ENCODE data around the gene MGAT5. TPM values are rescaled to one million over a fixed set of nuclear protein-coding genes. Genes with fewer than 3 reads are reported as not detected.

The MGAT5 gene
- total RNA-seq, 1 experiment from 2014 or later, result 52.4 TPM

DNA sequence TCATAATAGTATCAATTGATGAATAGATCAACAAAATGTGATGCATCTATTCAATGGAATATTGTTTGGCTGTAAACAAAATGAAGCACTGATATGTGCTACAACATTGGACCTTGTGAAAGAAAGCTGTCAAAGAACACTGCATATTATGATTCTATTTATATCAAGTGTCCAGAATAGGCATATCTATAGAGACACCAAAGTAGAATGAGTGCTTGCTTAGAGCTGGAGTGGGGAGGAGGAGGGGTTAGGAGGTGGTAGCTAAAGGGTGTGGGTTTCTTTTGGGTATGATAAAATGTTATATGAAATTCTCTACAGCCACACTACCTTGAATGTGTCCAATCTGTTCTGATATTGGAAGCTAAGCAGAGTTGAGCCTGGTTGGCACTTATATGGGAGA is 23.0 kb upstream of the MGAT5 start:
- TF ChIP-seq PRRX2 (CRISPR knock-in tag; IDR thresholded peaks at IDR 0.05) (no peak), ZNF232 (CRISPR knock-in tag; IDR thresholded peaks at IDR 0.05) (no peak), HMGA2 (CRISPR knock-in tag; IDR thresholded peaks at IDR 0.05) (no peak), ZNF121 (CRISPR knock-in tag; IDR thresholded peaks at IDR 0.05) (no peak), SP1 (CRISPR knock-in tag; conservative IDR thresholded peaks at IDR 0.05) (no peak), TEAD1 (CRISPR knock-in tag; IDR thresholded peaks at IDR 0.05) (no peak), ZNF416 (CRISPR knock-in tag; IDR thresholded peaks at IDR 0.05) (no peak), CBFB (CRISPR knock-in tag; IDR thresholded peaks at IDR 0.05; ENCODE audit: low read depth) (no peak), SMAD3 (CRISPR knock-in tag; IDR thresholded peaks at IDR 0.05; ENCODE audit: borderline replicate concordance) (no peak)
- TF ChIP-seq, protein P1, sequence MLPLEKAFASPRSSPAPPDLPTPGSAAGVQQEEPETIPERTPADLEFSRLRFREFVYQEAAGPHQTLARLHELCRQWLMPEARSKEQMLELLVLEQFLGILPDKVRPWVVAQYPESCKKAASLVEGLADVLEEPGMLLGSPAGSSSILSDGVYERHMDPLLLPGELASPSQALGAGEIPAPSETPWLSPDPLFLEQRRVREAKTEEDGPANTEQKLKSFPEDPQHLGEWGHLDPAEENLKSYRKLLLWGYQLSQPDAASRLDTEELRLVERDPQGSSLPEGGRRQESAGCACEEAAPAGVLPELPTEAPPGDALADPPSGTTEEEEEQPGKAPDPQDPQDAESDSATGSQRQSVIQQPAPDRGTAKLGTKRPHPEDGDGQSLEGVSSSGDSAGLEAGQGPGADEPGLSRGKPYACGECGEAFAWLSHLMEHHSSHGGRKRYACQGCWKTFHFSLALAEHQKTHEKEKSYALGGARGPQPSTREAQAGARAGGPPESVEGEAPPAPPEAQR (CRISPR knock-in tag; IDR thresholded peaks at IDR 0.05), result no peak
- TF ChIP-seq, protein P2, sequence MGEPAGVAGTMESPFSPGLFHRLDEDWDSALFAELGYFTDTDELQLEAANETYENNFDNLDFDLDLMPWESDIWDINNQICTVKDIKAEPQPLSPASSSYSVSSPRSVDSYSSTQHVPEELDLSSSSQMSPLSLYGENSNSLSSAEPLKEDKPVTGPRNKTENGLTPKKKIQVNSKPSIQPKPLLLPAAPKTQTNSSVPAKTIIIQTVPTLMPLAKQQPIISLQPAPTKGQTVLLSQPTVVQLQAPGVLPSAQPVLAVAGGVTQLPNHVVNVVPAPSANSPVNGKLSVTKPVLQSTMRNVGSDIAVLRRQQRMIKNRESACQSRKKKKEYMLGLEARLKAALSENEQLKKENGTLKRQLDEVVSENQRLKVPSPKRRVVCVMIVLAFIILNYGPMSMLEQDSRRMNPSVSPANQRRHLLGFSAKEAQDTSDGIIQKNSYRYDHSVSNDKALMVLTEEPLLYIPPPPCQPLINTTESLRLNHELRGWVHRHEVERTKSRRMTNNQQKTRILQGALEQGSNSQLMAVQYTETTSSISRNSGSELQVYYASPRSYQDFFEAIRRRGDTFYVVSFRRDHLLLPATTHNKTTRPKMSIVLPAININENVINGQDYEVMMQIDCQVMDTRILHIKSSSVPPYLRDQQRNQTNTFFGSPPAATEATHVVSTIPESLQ (CRISPR knock-in tag; IDR thresholded peaks at IDR 0.05), result no peak
- TF ChIP-seq, protein P3, sequence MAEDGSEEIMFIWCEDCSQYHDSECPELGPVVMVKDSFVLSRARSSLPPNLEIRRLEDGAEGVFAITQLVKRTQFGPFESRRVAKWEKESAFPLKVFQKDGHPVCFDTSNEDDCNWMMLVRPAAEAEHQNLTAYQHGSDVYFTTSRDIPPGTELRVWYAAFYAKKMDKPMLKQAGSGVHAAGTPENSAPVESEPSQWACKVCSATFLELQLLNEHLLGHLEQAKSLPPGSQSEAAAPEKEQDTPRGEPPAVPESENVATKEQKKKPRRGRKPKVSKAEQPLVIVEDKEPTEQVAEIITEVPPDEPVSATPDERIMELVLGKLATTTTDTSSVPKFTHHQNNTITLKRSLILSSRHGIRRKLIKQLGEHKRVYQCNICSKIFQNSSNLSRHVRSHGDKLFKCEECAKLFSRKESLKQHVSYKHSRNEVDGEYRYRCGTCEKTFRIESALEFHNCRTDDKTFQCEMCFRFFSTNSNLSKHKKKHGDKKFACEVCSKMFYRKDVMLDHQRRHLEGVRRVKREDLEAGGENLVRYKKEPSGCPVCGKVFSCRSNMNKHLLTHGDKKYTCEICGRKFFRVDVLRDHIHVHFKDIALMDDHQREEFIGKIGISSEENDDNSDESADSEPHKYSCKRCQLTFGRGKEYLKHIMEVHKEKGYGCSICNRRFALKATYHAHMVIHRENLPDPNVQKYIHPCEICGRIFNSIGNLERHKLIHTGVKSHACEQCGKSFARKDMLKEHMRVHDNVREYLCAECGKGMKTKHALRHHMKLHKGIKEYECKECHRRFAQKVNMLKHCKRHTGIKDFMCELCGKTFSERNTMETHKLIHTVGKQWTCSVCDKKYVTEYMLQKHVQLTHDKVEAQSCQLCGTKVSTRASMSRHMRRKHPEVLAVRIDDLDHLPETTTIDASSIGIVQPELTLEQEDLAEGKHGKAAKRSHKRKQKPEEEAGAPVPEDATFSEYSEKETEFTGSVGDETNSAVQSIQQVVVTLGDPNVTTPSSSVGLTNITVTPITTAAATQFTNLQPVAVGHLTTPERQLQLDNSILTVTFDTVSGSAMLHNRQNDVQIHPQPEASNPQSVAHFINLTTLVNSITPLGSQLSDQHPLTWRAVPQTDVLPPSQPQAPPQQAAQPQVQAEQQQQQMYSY (CRISPR knock-in tag; IDR thresholded peaks at IDR 0.05), result no peak
- TF ChIP-seq, protein P4, sequence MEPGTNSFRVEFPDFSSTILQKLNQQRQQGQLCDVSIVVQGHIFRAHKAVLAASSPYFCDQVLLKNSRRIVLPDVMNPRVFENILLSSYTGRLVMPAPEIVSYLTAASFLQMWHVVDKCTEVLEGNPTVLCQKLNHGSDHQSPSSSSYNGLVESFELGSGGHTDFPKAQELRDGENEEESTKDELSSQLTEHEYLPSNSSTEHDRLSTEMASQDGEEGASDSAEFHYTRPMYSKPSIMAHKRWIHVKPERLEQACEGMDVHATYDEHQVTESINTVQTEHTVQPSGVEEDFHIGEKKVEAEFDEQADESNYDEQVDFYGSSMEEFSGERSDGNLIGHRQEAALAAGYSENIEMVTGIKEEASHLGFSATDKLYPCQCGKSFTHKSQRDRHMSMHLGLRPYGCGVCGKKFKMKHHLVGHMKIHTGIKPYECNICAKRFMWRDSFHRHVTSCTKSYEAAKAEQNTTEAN (CRISPR knock-in tag; IDR thresholded peaks at IDR 0.05), result no peak
- TF ChIP-seq, protein P5, sequence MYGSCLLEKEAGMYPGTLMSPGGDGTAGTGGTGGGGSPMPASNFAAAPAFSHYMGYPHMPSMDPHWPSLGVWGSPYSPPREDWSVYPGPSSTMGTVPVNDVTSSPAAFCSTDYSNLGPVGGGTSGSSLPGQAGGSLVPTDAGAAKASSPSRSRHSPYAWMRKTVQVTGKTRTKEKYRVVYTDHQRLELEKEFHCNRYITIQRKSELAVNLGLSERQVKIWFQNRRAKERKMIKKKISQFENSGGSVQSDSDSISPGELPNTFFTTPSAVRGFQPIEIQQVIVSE (CRISPR knock-in tag; IDR thresholded peaks at IDR 0.05; ENCODE audit: borderline replicate concordance), result no peak
- TF ChIP-seq, protein P6, sequence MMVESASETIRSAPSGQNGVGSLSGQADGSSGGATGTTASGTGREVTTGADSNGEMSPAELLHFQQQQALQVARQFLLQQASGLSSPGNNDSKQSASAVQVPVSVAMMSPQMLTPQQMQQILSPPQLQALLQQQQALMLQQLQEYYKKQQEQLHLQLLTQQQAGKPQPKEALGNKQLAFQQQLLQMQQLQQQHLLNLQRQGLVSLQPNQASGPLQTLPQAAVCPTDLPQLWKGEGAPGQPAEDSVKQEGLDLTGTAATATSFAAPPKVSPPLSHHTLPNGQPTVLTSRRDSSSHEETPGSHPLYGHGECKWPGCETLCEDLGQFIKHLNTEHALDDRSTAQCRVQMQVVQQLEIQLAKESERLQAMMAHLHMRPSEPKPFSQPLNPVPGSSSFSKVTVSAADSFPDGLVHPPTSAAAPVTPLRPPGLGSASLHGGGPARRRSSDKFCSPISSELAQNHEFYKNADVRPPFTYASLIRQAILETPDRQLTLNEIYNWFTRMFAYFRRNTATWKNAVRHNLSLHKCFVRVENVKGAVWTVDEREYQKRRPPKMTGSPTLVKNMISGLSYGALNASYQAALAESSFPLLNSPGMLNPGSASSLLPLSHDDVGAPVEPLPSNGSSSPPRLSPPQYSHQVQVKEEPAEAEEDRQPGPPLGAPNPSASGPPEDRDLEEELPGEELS (CRISPR knock-in tag; IDR thresholded peaks at IDR 0.05), result no peak
- ChIA-PET POLR2A (no interaction called here), CTCF (no interaction called here)
- Mint-ChIP-seq H3K4me3 (no peak overlapping the region), H3K27me3 (ENCODE audit: low read depth) (no peaks in the 10 kb centered on the region; the same call in 1 of the 2 replicates), H3K4me1 (peaks cover 14% of the 10 kb centered on the region), H3K27ac (no peak overlapping the region), H3K36me3 (peaks cover 29% of the 10 kb centered on the region), H3K9me3 (peaks cover 39% of the 10 kb centered on the region)
- ATAC-seq, result no peak
- DNase-seq (ENCODE audit: low spot score), result no peak
